PFSK-1 (cell line): ENCODE measurements around the gene ST8SIA5.

ENCODE experiments used
- POLR2AphosphoS5 ChIP-seq: IDR thresholded peaks from 2 replicates; pipeline ENCODE4 v1.6.1; 2012; ENCODE audit warnings: low read depth, mild to moderate bottlenecking, control low read depth, low read length, moderate library complexity
- REST ChIP-seq, 2 experiments: IDR thresholded peaks; 2 replicates each; pipeline versions ENCODE4 v1.6.1 to v1.8.0; 2011 to 2012; ENCODE audit warnings: low read depth in 2 of 2, low read length in 2 of 2, control low read depth in 1 of 2, inconsistent platforms in 1 of 2, mild to moderate bottlenecking in 1 of 2, moderate library complexity in 1 of 2; ENCODE audit not compliant: insufficient read depth in 1 of 2
- SIN3A ChIP-seq: IDR thresholded peaks from 2 replicates; pipeline ENCODE4 v1.6.1; 2012; ENCODE audit warnings: mild to moderate bottlenecking, low read length, moderate library complexity, borderline replicate concordance; ENCODE audit not compliant: insufficient read depth
- TAF1 ChIP-seq: IDR thresholded peaks from 2 replicates; pipeline ENCODE4 v1.6.1; 2012; ENCODE audit warnings: low read length, control low read depth, borderline replicate concordance; ENCODE audit not compliant: insufficient read depth

DNA sequence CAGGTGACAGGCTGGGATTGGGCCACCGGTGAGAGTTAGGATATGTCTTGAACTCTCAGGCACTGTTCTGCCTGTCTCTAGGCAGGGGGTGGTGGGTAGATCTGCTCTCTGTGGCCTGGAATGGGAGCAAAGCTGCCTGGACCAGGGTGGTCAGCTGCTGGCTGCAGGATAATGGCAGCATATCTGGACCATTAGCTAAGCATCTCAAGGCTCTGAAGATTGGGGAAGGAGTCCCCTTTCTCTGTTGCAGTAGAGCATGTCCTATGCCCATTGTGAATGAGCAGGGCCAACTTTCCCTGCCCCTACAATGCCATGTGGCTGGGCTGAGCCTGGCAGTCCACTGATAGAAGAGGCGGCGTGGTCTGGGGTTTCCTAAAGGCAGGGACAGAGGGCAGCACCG, 134.4 kb downstream of the ST8SIA5 start:
- TF ChIP-seq POLR2AphosphoS5 = no peak
- TF ChIP-seq SIN3A = no peak
- no peak for TF ChIP-seq REST (IDR thresholded peaks at IDR 0.05; ENCODE audit: insufficient read depth in 1 of 2, low read depth in 2 of 2, low read length in 2 of 2)
- TF ChIP-seq TAF1 = no peak
